IMR-90 (cell line): ENCODE data around the gene NCKAP5. TPM values are rescaled to one million over a fixed set of nuclear protein-coding genes. Genes with fewer than 3 reads are reported as not detected.

Source experiments
- ATAC-seq: fragments of 200-7000 bp; cut with Tn5 transposase; 2 replicates; pipeline ENCODE4 v1.9.1; 2020; ENCODE audit warnings: low read depth, mild to moderate bottlenecking, moderate library complexity
- BruUV-seq: library from RNA; stranded (reverse); fragments of 400-500 nt; replicated peaks from 2 replicates; lab custom pipeline; 2021; lab: Mats Ljungman, UMichigan
- CTCF ChIA-PET: fragments of 300-600 bp; formaldehyde crosslinking; extraction: SDS; loops from one replicate; lab custom pipeline; 2021; ENCODE audit warnings: antibody characterized with exemption; lab: Yijun Ruan, JAX
- POLR2A ChIA-PET: fragments of 300-600 bp; sonication (Branson Sonifier 250); formaldehyde crosslinking; loops from one replicate; lab custom pipeline; 2022; ENCODE audit warnings: antibody characterized with exemption; ENCODE audit not compliant: unreplicated experiment; lab: Charles Lee
- DNase-seq: peaks from one replicate; pipeline ENCODE4 v3.0.0; 2013
- H2AFZ ChIP-seq: replicated peaks from 2 replicates; pipeline ENCODE3; 2013; ENCODE audit warnings: low read length, mild to moderate bottlenecking; ENCODE audit not compliant: poor library complexity
- H2AK5ac ChIP-seq: 2 replicates; pipeline ENCODE4 v1.6.1; 2013; ENCODE audit warnings: low read depth, low read length, inconsistent platforms
- H2AK9ac ChIP-seq: replicated peaks from 2 replicates; pipeline ENCODE3; 2013; ENCODE audit warnings: mild to moderate bottlenecking, low read depth, low read length, moderate library complexity; ENCODE audit not compliant: poor library complexity
- H2BK120ac ChIP-seq: 2 replicates; pipeline ENCODE4 v1.6.1; 2013; ENCODE audit warnings: low read depth, low read length, inconsistent platforms
- H2BK15ac ChIP-seq: 3 replicates; pipeline ENCODE4 v1.6.1; 2013; ENCODE audit warnings: low read depth, low read length, inconsistent platforms
- H2BK20ac ChIP-seq: 2 replicates; pipeline ENCODE4 v1.6.1; 2013; ENCODE audit warnings: low read depth, mild to moderate bottlenecking, inconsistent platforms, low read length, moderate library complexity
- H2BK5ac ChIP-seq: 2 replicates; pipeline ENCODE4 v1.6.1; 2013; ENCODE audit warnings: mild to moderate bottlenecking, low read depth, low read length, inconsistent platforms; ENCODE audit not compliant: poor library complexity, severe bottlenecking
- H3K14ac ChIP-seq: replicated peaks from 2 replicates; pipeline ENCODE4 v1.6.1; 2013; ENCODE audit warnings: low read depth, low read length, inconsistent platforms
- H3K18ac ChIP-seq: 2 replicates; pipeline ENCODE4 v1.6.1; 2013; ENCODE audit warnings: low read depth, low read length, control low read depth
- H3K23ac ChIP-seq: 2 replicates; pipeline ENCODE4 v1.6.1; 2013; ENCODE audit warnings: low read depth, low read length, inconsistent platforms
- H3K27ac ChIP-seq: 2 replicates; pipeline ENCODE4 v1.5.1; 2013; ENCODE audit warnings: mild to moderate bottlenecking, control low read depth, low read length; ENCODE audit not compliant: insufficient read depth
- H3K27me3 ChIP-seq: 2 replicates; pipeline ENCODE4 v1.6.1; 2013; ENCODE audit warnings: low read length; ENCODE audit not compliant: control insufficient read depth, insufficient read depth
- H3K36me3 ChIP-seq: 2 replicates; pipeline ENCODE4 v1.6.1; 2013; ENCODE audit warnings: low read length, mixed read lengths; ENCODE audit not compliant: control insufficient read depth, insufficient read depth
- H3K4ac ChIP-seq: 2 replicates; pipeline ENCODE4 v1.6.1; 2013; ENCODE audit warnings: low read depth, low read length, inconsistent platforms
- H3K4me1 ChIP-seq: 2 replicates; pipeline ENCODE4 v1.6.1; 2013; ENCODE audit warnings: low read length, mixed read lengths; ENCODE audit not compliant: control insufficient read depth, insufficient read depth
- H3K4me2 ChIP-seq: 2 replicates; pipeline ENCODE4 v1.6.1; 2013; ENCODE audit warnings: low read depth, mild to moderate bottlenecking, control low read depth, low read length, moderate library complexity
- H3K4me3 ChIP-seq: 2 replicates; pipeline ENCODE4 v1.5.1; 2013; ENCODE audit warnings: low read depth, mild to moderate bottlenecking, control low read depth, low read length, moderate library complexity; ENCODE audit not compliant: insufficient read depth
- H3K56ac ChIP-seq: 2 replicates; pipeline ENCODE4 v1.6.1; 2013; ENCODE audit warnings: low read length, inconsistent platforms; ENCODE audit not compliant: insufficient read depth; ENCODE audit errors: extremely low read depth
- H3K79me1 ChIP-seq, 2 experiments: 2 replicates each; pipeline ENCODE4 v1.6.1; 2013; ENCODE audit warnings: low read length in 2 of 2, inconsistent platforms in 1 of 2, low read depth in 1 of 2
- H3K9ac ChIP-seq: 2 replicates; pipeline ENCODE4 v1.6.1; 2013; ENCODE audit warnings: low read depth, low read length, control low read depth
- H3K9me1 ChIP-seq: 2 replicates; pipeline ENCODE4 v1.6.1; 2013; ENCODE audit warnings: low read length, inconsistent platforms; ENCODE audit not compliant: insufficient read depth
- H3K9me3 ChIP-seq: 2 replicates; pipeline ENCODE4 v1.6.1; 2013; ENCODE audit warnings: low read length; ENCODE audit not compliant: control insufficient read depth, insufficient read depth
- H4K20me1 ChIP-seq: 2 replicates; pipeline ENCODE4 v1.6.1; 2013; ENCODE audit warnings: low read length, inconsistent platforms; ENCODE audit not compliant: insufficient read depth
- H4K5ac ChIP-seq: 2 replicates; pipeline ENCODE4 v1.6.1; 2013; ENCODE audit warnings: mild to moderate bottlenecking, low read depth, low read length, control low read depth
- H4K8ac ChIP-seq, 2 experiments: 2 replicates each; pipeline ENCODE4 v1.6.1; 2013; ENCODE audit warnings: low read depth in 2 of 2, low read length in 2 of 2, control low read depth in 1 of 2, inconsistent platforms in 1 of 2
- H4K91ac ChIP-seq: 2 replicates; pipeline ENCODE4 v1.6.1; 2013; ENCODE audit warnings: low read depth, low read length, inconsistent platforms; ENCODE audit not compliant: insufficient read depth
- BHLHE40 ChIP-seq: fragments of 150-350 bp; IDR thresholded peaks from 2 replicates; pipeline ENCODE4 v1.6.1; 2016; ENCODE audit warnings: mild to moderate bottlenecking, low read depth, low read length
- CHD1 ChIP-seq: IDR thresholded peaks from 2 replicates; pipeline ENCODE4 v1.6.1; 2012; ENCODE audit warnings: low read depth, low read length, improper control_type of control experiment
- FOS ChIP-seq: fragments of 150-350 bp; IDR thresholded peaks from 2 replicates; pipeline ENCODE4 v1.6.1; 2016; ENCODE audit warnings: low read depth, low read length
- MAZ ChIP-seq: IDR thresholded peaks from 2 replicates; pipeline ENCODE4 v1.6.1; 2012; ENCODE audit warnings: low read depth, mild to moderate bottlenecking, low read length, improper control_type of control experiment, moderate library complexity, borderline replicate concordance
- NFE2L2 ChIP-seq: fragments of 150-350 bp; IDR thresholded peaks from 2 replicates; pipeline ENCODE4 v1.6.1; 2016; ENCODE audit warnings: low read depth, mild to moderate bottlenecking, low read length
- POLR2A ChIP-seq: IDR thresholded peaks from 2 replicates; pipeline ENCODE4 v1.6.1; 2012; ENCODE audit warnings: mild to moderate bottlenecking, low read depth, low read length
- RAD21 ChIP-seq: IDR thresholded peaks from 2 replicates; pipeline ENCODE4 v1.6.1; 2012; ENCODE audit warnings: low read length, improper control_type of control experiment
- RFX5 ChIP-seq: IDR thresholded peaks from 2 replicates; pipeline ENCODE4 v1.8.0; 2012; ENCODE audit warnings: low read depth, mild to moderate bottlenecking, low read length, moderate library complexity
- SMC3 ChIP-seq: fragments of 150-350 bp; IDR thresholded peaks from 2 replicates; pipeline ENCODE4 v1.6.1; 2016; ENCODE audit warnings: low read depth, mild to moderate bottlenecking, antibody characterized with exemption, low read length, moderate library complexity
- WGBS, 2 experiments: methylation state at CpG; one replicate each; pipeline versions ENCODE4 v1.1.5 to v1.1.7; 2013; ENCODE audit warnings: missing lambda C conversion rate in 2 of 2; ENCODE audit not compliant: insufficient read length in 1 of 2; ENCODE audit errors: extremely low coverage in 2 of 2; 5-methylcytosine and 5-hydroxymethylcytosine counted together
- dilution Hi-C: fragments of 300-500 bp; cut with HindIII; formaldehyde crosslinking; loops from one replicate; pipeline ENCODE4 v1.14.3; 2018; ENCODE audit warnings: low sequenced_read_pairs; ENCODE audit not compliant: unreplicated experiment
- in situ Hi-C: fragments of 300-500 bp; cut with MboI; formaldehyde crosslinking; loops from 3 replicates; pipeline ENCODE4 v1.14.3; 2019; ENCODE audit warnings: low sequenced_read_pairs, inconsistent platforms, mixed read lengths
- intact Hi-C: fragments of 100-400 bp; cut with micrococcal nuclease; formaldehyde crosslinking; loops from 2 replicates; pipeline ENCODE4 v1.10.0; 2022
- polyA plus RNA-seq, 3 experiments: library from polyadenylated mRNA; depleted of rRNA; stranded (reverse); fragments of >200 nt; gene quantifications; 2 replicates each; pipeline ENCODE4 v1.2.3, GENCODE V29; 2012; ENCODE audit warnings: low replicate concordance in 1 of 3
- total RNA-seq: library from RNA; depleted of rRNA; stranded (reverse); fragments of >200 nt; gene quantifications from 2 replicates; pipeline ENCODE4 v1.2.3, GENCODE V29; 2012
- TF ChIP-seq, protein P1 (sequence below): conservative IDR thresholded peaks from 2 replicates; pipeline ENCODE4 v1.5.1; 2012; ENCODE audit warnings: mild to moderate bottlenecking, low read depth, low read length, improper control_type of control experiment
- TF ChIP-seq, protein P2 (sequence below): fragments of 150-350 bp; IDR thresholded peaks from 2 replicates; pipeline ENCODE4 v1.6.1; 2017; ENCODE audit warnings: mild to moderate bottlenecking, antibody characterized with exemption, low read length, low read depth

Gene NCKAP5
- total and polyA plus RNA-seq, 2 of the 4 experiments (the other 2 are of a cell fraction): 2.7 to 3.9 TPM

DNA sequence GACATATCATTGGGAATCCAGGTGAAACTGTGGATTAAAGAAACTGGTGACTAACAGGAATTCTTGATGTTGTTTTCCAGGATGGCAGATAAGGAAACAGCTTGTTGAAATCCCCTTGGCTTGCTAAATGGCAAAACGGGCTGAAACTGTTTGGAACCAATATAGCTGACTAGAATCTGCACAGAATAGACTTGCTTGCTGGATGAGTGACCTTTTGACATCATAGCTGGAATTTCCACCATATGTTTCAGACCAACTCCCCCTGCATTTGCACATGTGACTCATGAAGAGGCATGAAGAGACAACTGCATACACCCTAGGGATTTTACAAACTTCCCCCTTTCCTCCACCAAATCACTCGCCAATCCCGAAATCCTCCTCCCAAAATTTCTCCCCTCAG is 810.6 kb downstream of the NCKAP5 start:
- in situ Hi-C loops (no loop called here), intact Hi-C loops (no loop called here), dilution Hi-C loops (no loop called here)
- no peak overlapping the region for H2AK5ac ChIP-seq
- H3K9me1 ChIP-seq: peaks cover 8% of the 10 kb centered on the region; the same call in 1 of the 2 replicates
- no peak overlapping the region for H4K8ac ChIP-seq
- no peak for TF ChIP-seq POLR2A
- TF ChIP-seq MAZ: no peak
- TF ChIP-seq, protein P1, sequence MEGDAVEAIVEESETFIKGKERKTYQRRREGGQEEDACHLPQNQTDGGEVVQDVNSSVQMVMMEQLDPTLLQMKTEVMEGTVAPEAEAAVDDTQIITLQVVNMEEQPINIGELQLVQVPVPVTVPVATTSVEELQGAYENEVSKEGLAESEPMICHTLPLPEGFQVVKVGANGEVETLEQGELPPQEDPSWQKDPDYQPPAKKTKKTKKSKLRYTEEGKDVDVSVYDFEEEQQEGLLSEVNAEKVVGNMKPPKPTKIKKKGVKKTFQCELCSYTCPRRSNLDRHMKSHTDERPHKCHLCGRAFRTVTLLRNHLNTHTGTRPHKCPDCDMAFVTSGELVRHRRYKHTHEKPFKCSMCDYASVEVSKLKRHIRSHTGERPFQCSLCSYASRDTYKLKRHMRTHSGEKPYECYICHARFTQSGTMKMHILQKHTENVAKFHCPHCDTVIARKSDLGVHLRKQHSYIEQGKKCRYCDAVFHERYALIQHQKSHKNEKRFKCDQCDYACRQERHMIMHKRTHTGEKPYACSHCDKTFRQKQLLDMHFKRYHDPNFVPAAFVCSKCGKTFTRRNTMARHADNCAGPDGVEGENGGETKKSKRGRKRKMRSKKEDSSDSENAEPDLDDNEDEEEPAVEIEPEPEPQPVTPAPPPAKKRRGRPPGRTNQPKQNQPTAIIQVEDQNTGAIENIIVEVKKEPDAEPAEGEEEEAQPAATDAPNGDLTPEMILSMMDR: no peak
- no peak for TF ChIP-seq RFX5
- TF ChIP-seq SMC3: no peak
- no peak for TF ChIP-seq RAD21
- TF ChIP-seq BHLHE40: no peak
- TF ChIP-seq CHD1: no peak
- no peak for TF ChIP-seq NFE2L2
- TF ChIP-seq, protein P2, sequence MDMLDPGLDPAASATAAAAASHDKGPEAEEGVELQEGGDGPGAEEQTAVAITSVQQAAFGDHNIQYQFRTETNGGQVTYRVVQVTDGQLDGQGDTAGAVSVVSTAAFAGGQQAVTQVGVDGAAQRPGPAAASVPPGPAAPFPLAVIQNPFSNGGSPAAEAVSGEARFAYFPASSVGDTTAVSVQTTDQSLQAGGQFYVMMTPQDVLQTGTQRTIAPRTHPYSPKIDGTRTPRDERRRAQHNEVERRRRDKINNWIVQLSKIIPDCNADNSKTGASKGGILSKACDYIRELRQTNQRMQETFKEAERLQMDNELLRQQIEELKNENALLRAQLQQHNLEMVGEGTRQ: no peak
- TF ChIP-seq FOS: no peak
- no peak overlapping the region for H3K4ac ChIP-seq
- H4K20me1 ChIP-seq: no peaks in the 10 kb centered on the region
- H3K9me3 ChIP-seq: no peaks in the 10 kb centered on the region
- DNase-seq: peak; percentile 77
- H3K4me3 ChIP-seq: no peak overlapping the region
- H4K5ac ChIP-seq: no peak overlapping the region
- no peak overlapping the region for H4K91ac ChIP-seq
- peaks cover 1% of the 10 kb centered on the region for H3K36me3 ChIP-seq
- no peaks in the 10 kb centered on the region for H3K79me1 ChIP-seq
- H3K56ac ChIP-seq: no peak overlapping the region
- peak; percentile 72 for ATAC-seq
- no peak overlapping the region for H3K9ac ChIP-seq
- no peak overlapping the region for H2BK20ac ChIP-seq
- H2AFZ ChIP-seq: no peak overlapping the region
- H2BK5ac ChIP-seq: no peak overlapping the region
- CTCF ChIA-PET: interaction anchor here (0.6 kb wide), 1 partner anchor 335 kb away, joined by 3 read pairs; no protein-coding TSS in a partner anchor
- 0 out of 2 replicates have a peak overlapping the region, but pooled peaks have one; percentile 4 for H3K14ac ChIP-seq
- no peak overlapping the region for H2BK15ac ChIP-seq
- no peak overlapping the region; the same call in 1 of the 2 replicates for H3K23ac ChIP-seq
- 100% methylated on average over 2 of the region's 3 CpGs; no CpG with 5 or more reads in 1 of the 2 experiments for WGBS, 2 experiments
- H3K4me1 ChIP-seq: peaks cover 7% of the 10 kb centered on the region
- H3K4me2 ChIP-seq: no peak overlapping the region
- H3K18ac ChIP-seq: no peak overlapping the region; the same call in 1 of the 2 replicates
- POLR2A ChIA-PET: no interaction called here
- H2BK120ac ChIP-seq: no peak overlapping the region
- no peak overlapping the region for H3K27ac ChIP-seq
- no peak overlapping the region for H2AK9ac ChIP-seq
- BruUV-seq: no TSS peak
- H3K27me3 ChIP-seq: no peaks in the 10 kb centered on the region
